ENCODE data around the gene FILIP1L. TPM values are rescaled to one million over a fixed set of nuclear protein-coding genes. Genes with fewer than 3 reads are reported as not detected.

The FILIP1L gene
- total and polyA plus RNA-seq, 2 of the 13 experiments (the other 11 are each of a cell fraction or from before 2014, with no cell fraction given): 8.1 to 187 TPM

DNA sequence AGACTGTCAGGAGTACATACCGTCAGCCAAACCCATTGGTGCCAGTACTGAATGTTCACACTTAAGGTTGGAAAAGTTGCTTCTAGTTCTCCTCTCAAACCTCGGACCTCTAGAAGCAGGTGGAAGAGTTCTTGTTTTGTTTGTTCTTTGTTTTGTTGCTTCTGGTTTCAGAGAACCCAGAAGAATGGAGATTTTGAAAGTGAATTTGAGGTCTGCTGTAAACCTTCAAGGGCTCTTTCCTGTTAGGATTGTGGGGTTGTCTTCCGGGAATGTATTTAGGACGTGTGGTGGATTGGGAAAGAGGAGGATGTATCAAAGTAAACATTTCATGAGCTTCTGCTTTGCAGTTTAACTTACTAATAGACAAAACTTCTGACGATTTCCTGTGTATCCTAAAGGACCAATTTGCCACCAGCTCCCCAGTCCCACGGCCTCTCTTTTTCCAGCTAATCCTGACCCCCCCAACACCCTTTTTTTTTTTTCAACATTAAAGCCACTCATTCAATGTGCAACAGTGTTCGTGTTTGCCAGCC is 50.3 kb downstream of the FILIP1L start (continued):
- TF ChIP-seq, protein P1, sequence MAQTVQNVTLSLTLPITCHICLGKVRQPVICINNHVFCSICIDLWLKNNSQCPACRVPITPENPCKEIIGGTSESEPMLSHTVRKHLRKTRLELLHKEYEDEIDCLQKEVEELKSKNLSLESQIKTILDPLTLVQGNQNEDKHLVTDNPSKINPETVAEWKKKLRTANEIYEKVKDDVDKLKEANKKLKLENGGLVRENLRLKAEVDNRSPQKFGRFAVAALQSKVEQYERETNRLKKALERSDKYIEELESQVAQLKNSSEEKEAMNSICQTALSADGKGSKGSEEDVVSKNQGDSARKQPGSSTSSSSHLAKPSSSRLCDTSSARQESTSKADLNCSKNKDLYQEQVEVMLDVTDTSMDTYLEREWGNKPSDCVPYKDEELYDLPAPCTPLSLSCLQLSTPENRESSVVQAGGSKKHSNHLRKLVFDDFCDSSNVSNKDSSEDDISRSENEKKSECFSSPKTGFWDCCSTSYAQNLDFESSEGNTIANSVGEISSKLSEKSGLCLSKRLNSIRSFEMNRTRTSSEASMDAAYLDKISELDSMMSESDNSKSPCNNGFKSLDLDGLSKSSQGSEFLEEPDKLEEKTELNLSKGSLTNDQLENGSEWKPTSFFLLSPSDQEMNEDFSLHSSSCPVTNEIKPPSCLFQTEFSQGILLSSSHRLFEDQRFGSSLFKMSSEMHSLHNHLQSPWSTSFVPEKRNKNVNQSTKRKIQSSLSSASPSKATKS (CRISPR knock-in tag; IDR thresholded peaks at IDR 0.05): 0 out of 2 replicates have a peak, but pooled peaks have one; percentile 41
- TF ChIP-seq ZNF343 (CRISPR knock-in tag; IDR thresholded peaks at IDR 0.05) (no peak), POGZ (CRISPR knock-in tag; IDR thresholded peaks at IDR 0.05) (peak; percentile 28; the same call in 1 of the 2 replicates), HNRNPL (IDR thresholded peaks at IDR 0.05; ENCODE audit: low read depth, low read length) (no peak), ZBTB8A (CRISPR knock-in tag; IDR thresholded peaks at IDR 0.05; ENCODE audit: borderline replicate concordance, low read depth) (no peak), YY1 (IDR thresholded peaks at IDR 0.05; ENCODE audit: insufficient read depth, insufficient replicate concordance, low read depth, low read length) (no peak), ZMYM4 (CRISPR knock-in tag; IDR thresholded peaks at IDR 0.05) (0 out of 2 replicates have a peak, but pooled peaks have one; percentile 35), ZNF713 (CRISPR knock-in tag; IDR thresholded peaks at IDR 0.05) (no peak), ZBTB3 (CRISPR knock-in tag; IDR thresholded peaks at IDR 0.05; ENCODE audit: borderline replicate concordance, low read depth) (no peak), ZNF12 (CRISPR knock-in tag; IDR thresholded peaks at IDR 0.05) (peak; percentile 53; the same call in 1 of the 2 replicates), FOXA1 (IDR thresholded peaks at IDR 0.05) (no peak), FOXA1 (CRISPR knock-in tag; IDR thresholded peaks at IDR 0.05) (peak; percentile 73), ASH2L (IDR thresholded peaks at IDR 0.05; ENCODE audit: insufficient read length, low read depth, low read length) (no peak), ZNF138 (CRISPR knock-in tag; IDR thresholded peaks at IDR 0.05; ENCODE audit: low read depth) (no peak), ZFP36 (IDR thresholded peaks at IDR 0.05; ENCODE audit: borderline replicate concordance, low read depth, low read length, partially characterized antibody) (no peak), REL (CRISPR knock-in tag; conservative IDR thresholded peaks at IDR 0.05) (no peak), SALL1 (CRISPR knock-in tag; IDR thresholded peaks at IDR 0.05) (no peak; the same call in 1 of the 2 replicates), GFI1 (CRISPR knock-in tag; IDR thresholded peaks at IDR 0.05; ENCODE audit: borderline replicate concordance) (peak; percentile 48; the same call in 1 of the 2 replicates), MEF2D (CRISPR knock-in tag; IDR thresholded peaks at IDR 0.05) (0 out of 2 replicates have a peak, but pooled peaks have one; percentile 68), HHEX (CRISPR knock-in tag; IDR thresholded peaks at IDR 0.05) (no peak; the same call in 1 of the 2 replicates), ZNF737 (CRISPR knock-in tag; IDR thresholded peaks at IDR 0.05; ENCODE audit: borderline replicate concordance) (no peak), ZSCAN22 (CRISPR knock-in tag; IDR thresholded peaks at IDR 0.05) (no peak), EEA1 (CRISPR knock-in tag; IDR thresholded peaks at IDR 0.05; ENCODE audit: borderline replicate concordance) (no peak)
- TF ChIP-seq, protein P2, sequence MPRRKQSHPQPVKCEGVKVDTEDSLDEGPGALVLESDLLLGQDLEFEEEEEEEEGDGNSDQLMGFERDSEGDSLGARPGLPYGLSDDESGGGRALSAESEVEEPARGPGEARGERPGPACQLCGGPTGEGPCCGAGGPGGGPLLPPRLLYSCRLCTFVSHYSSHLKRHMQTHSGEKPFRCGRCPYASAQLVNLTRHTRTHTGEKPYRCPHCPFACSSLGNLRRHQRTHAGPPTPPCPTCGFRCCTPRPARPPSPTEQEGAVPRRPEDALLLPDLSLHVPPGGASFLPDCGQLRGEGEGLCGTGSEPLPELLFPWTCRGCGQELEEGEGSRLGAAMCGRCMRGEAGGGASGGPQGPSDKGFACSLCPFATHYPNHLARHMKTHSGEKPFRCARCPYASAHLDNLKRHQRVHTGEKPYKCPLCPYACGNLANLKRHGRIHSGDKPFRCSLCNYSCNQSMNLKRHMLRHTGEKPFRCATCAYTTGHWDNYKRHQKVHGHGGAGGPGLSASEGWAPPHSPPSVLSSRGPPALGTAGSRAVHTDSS (CRISPR knock-in tag; conservative IDR thresholded peaks at IDR 0.05): no peak
- TF ChIP-seq, protein P3, sequence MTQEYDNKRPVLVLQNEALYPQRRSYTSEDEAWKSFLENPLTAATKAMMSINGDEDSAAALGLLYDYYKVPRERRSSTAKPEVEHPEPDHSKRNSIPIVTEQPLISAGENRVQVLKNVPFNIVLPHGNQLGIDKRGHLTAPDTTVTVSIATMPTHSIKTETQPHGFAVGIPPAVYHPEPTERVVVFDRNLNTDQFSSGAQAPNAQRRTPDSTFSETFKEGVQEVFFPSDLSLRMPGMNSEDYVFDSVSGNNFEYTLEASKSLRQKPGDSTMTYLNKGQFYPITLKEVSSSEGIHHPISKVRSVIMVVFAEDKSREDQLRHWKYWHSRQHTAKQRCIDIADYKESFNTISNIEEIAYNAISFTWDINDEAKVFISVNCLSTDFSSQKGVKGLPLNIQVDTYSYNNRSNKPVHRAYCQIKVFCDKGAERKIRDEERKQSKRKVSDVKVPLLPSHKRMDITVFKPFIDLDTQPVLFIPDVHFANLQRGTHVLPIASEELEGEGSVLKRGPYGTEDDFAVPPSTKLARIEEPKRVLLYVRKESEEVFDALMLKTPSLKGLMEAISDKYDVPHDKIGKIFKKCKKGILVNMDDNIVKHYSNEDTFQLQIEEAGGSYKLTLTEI (CRISPR knock-in tag; conservative IDR thresholded peaks at IDR 0.05): no peak

Data from HepG2 (cell line).